HG02798 (cell line): ENCODE results near the gene S100A4.
"Not testable (repeated sequence)": the region's sequence is repeated elsewhere in the genome, so short reads cannot be mapped to it uniquely, and the experiment has no call there.

Source experiments
- ATAC-seq: cut with Tn5 transposase; IDR thresholded peaks from one replicate; pipeline ENCODE4 v1.9.1; 2021; ENCODE audit warnings: mild to moderate bottlenecking; ENCODE audit not compliant: unreplicated experiment, poor library complexity

S100A4 gene

DNA sequence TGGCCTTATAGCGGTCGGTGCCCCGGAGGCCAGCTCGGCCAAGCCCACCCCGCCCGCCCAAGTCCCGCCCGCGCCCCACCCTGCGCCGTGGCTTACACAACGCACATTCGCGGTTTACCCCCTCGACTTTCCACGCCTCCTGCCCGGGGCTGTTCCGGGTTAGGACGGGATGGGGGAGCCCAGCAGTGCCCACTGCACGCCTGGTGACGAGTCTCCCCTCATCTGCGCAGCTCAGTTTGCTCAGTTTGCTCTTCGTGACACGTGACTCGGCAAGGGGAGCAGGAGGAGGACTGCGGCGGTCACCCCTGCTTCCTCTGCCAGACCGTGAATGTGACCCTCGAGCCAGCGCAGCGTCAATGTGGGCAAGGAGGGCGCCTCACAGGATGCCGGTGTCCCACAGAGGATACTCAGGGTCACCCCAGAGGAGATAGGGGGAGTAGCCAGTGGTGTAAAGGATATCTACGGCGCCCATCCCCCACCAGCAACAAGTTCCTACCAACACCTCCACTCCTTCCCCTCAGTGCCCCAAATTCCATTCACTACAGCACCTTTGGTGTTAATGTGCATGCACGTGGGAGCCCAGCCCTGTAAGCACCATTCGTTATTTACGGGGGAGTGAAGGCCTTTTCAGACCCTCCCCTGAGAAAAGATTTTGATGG is 9.5 kb downstream of the S100A4 start:
- ATAC-seq, result no peak

GRCh38 chr1:153535242-153536011 is 10.2 kb downstream of the S100A4 start, which contains the start of gene S100A6:
Gene S100A6, minus strand, starts transcription at chr1:153535991. Its CDS starts 652 bp downstream, at chr1:153535339.
- no peak for ATAC-seq

DNA sequence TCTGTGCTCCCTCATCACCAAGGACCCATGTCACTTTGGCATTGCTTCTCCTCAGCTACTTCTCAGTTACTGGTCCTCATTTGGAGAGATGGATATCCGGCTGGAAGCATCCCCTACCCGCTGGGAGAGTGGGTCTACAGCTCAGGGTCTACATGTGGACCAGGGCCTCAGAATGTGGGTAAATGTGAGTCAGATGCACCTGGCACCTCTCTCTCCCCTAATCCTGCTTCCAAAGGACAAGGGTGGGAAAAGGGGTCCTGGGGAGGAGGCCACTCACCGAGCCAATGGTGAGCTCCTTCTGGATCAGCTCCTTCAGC is 10.7 kb downstream of the S100A4 start:
- no peak for ATAC-seq

DNA sequence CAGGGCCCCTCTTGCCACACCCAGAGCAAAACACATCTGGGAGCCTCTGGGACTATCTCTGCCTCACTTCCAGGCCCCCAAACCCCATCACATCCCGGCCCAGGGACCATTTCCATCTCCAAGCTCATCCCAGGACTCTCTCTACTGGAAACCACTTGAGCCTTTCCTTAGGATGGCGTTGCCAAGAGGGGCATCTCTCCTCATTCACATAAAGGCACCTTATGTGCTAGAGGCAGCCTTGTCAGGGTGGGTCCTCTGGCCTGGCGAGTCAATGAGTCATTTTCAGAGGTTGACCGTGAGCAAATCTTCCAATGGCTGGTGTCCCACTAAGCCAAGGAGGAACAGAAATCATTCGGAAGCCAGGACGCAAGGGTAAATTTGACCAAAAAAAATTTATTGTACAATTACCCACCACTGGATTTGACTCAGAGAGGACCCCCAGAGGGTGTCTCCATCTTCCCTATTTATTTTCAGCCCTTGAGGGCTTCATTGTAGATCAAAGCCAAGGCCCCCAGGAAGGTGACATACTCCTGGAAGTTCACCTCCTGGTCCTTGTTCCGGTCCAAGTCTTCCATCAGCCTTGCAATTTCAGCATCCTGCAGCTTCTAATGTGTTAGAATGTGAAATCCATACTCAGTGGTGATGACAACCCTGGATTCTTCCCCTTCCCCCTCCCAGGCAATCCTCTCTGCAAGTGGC is 11.2 kb downstream of the S100A4 start:
- no peak for ATAC-seq

DNA sequence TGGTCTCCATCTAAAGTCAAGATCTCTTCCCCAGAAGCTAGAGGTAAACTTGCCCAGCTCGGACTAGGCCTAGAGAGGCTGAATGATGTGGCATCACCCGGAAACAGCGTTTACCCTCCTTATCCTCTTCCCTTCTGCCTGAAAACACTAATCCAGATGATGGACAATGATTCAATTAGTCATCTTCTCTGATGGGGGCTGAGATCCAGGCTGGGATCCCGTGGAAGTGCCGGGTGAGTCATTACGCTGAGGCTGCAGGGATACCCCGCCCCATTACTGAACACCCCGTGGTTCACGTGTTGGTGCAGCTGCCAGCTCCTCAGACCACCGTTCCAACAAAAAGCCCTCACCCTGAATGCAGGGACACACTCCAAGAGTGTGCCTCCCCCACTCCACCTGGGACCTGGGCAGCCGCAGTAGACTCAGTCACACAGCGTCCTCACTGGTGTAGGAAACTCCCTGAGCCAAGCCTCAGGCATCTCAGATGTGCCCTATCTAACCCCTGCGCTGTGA is 11.9 kb downstream of the S100A4 start:
- ATAC-seq, result no peak

- no peak for ATAC-seq
Observed at GRCh38 chr1:153532769-153533599, 12.6 kb downstream of the S100A4 start.

DNA sequence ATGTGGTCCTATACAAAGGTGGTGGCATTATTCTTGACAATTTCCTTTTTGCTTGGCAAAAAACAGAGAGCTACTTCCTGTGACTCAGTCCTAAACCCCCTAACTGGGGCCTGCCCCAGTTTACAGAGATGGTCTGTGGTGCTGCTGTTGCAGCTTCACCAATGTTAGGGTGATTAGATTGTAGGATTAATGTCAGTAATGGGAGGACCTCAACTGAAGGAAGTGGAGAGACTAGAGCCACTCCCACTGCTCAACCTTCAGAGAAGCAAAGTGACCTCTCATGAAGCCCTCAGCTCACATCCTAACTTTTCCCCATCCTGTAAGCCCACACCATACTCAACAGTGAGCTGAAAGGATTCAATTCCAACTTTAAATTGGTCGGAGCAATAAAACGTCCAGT is 13.4 kb downstream of the S100A4 start:
- ATAC-seq, result no peak

GRCh38 chr1:153531638-153532037 is 14.0 kb downstream of the S100A4 start:
- no peak for ATAC-seq

DNA sequence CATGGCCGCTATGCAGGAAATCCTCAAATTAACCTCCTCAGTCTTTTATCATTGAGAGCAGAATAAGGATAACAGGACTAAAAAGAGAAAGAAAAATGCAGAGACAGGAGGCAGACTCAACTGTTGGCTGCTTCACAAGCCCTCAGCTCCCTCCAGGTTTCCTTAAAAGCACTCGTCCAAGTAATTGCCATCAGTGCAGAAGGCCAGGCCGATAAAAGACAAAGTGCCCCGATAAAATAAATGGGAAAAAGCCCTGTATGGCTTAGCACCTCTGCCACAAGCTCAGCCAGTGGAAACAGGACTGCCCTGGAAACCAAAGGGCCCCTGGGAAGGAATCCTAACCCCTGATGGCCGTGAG is 17.9 kb downstream of the S100A4 start:
- no peak for ATAC-seq

GRCh38 chr1:153527023-153527682 is 18.5 kb downstream of the S100A4 start:
- ATAC-seq, result no peak

GRCh38 chr1:153526132-153526543 is 19.5 kb downstream of the S100A4 start:
- no peak for ATAC-seq

- no peak for ATAC-seq
Observed at GRCh38 chr1:153525088-153525728, 20.4 kb downstream of the S100A4 start.

DNA sequence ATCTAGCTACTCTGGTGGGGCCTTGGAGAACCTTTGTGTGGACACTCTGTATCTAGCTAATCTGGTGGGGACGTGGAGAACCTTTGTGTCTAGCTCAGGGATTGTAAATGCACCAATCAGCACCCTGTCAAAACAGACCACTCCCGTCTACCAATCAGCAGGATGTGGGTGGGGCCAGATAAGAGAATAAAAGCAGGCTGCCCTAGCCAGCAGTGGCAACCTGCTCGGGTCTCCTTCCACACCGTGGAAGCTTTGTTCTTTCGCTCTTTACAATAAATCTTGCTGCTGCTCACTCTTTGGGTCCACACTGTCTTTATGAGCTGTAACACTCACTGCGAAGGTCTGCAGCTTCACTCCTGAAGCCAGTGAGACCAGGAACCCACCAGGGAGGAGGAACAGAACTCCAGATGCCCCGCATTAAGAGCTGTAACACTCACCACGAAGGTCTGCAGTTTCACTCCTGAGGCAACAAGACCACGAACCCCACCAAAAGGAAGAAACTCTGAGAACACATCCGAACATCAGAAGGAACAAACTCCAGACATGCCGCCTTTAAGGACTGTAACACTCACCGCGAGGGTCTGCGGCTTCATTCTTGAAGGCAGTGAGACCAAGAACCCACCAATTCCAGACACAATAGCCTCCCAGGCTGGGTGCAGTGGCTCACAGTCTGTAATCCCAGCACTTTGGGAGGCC is 23.1 kb downstream of the S100A4 start:
- not testable (repeated sequence) for ATAC-seq

GRCh38 chr1:153521808-153522207 is 23.8 kb downstream of the S100A4 start:
- ATAC-seq, result not testable (repeated sequence)

DNA sequence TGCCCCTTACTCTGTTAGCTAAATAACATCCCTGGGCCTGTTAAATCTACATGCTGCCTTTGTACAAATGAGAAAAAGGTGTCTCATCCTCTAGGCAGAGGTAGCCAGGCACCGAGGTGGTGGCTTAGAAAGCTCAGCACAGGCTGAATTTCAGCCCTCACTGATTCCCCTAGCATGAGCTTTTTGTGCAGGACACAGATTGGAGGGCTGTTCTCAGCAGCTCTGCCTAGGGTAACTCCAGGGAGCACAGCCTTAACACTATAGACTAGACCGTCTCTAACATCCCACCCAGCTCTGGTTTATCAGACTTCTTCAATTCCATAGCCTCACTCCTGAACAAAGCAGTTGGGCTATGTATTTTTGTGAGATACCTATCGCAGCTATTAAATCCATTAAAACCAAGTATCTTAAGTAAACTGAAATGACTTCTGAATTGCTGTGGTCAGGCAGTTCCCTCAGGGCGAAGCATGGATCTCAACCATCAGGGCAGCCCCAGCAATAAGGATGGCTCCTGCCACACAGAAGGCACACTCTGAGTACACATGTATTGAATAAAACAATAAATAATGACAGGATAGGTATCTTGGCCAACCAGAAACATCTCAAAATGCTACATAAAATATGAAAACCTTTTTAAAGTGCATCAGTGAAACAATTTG is 24.7 kb downstream of the S100A4 start:
- no peak for ATAC-seq

- ATAC-seq, result not testable (repeated sequence)
Observed at GRCh38 chr1:153520137-153520691, 25.4 kb downstream of the S100A4 start.

DNA sequence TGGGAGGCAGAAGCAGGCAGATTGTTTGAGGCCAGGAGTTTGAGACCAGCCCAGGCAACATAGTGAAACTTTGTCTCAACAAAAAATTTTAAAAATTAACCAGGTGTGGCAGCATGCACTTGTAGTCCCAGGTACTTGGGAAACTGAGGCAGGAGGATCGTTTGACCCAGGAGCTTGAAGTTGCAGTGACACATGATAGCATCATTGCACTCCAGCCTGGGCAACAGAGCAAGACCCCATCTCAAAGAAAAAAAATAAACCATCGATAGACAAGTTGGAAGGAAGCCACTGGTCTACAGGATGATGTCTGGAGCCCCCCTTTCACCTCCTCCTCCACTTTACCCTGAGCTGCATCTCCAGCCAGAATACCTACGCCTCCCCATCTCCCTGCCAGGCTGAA is 26.4 kb downstream of the S100A4 start:
- ATAC-seq, result no peak
